ENCODE measurements around the gene SLC25A22.

- no peak for TF ChIP-seq CTCF (conservative IDR thresholded peaks at IDR 0.05; ENCODE audit: low read length)
- no peak for TF ChIP-seq EZH2phosphoT487 (IDR thresholded peaks at IDR 0.05; ENCODE audit: borderline replicate concordance)
Observed at GRCh38 chr11:797296-798092, 587 bp downstream of the SLC25A22 start.

Data from Loucy (cell line).